Epithelial cell of esophagus (primary cell): ENCODE measurements around the gene GPBAR1.

ENCODE experiments used
- DNase-seq: peaks from one replicate; pipeline ENCODE4 v3.0.0; 2010; ENCODE audit warnings: low read depth
- H3K4me3 ChIP-seq: 2 replicates; pipeline ENCODE4 v1.5.1; 2011; ENCODE audit warnings: mild to moderate bottlenecking, low read length, control low read depth
- CTCF ChIP-seq: IDR thresholded peaks from 2 replicates; pipeline ENCODE4 v1.5.1; 2011; ENCODE audit warnings: low read depth, mild to moderate bottlenecking, low read length, control low read depth, inconsistent platforms; ENCODE audit not compliant: insufficient read depth; ENCODE audit errors: missing control alignments

GPBAR1 gene

DNA sequence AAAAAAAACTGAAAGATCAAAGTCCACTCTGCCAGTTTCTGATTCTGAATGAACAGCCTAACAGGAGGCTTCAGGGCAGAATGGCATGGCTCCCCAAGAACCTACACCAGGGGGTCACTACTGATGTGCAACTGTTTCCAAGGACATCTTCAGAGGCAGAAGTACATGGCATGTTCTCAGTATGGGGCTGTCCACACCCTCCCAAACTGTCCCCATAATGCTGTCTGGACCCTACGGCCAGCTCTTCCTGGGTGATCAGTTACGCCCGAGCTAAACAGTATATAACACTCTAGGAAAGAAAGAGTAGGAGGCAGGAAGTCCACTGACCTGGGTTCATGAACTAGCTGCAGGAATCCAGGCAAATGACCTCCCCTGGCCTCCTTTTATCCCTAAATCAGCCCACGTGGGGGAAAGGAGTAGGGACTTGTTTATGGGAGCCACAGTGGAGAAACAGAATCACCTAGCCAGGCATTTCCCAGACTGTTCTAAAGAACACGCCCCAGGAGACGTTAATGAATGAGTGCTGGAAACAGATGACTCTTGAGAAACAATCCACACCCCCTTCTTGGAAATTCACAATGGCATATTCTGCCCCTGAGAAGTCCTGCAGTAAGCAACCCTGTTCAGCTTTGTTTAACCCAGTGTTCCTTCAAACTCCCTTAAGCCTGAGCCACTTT is 29.0 kb downstream of the GPBAR1 start:
- peak overlapping the region; percentile 95 for H3K4me3 ChIP-seq
- TF ChIP-seq CTCF = no peak
- DNase-seq = peak; percentile 82

GRCh38 chr2:218290316-218291261 is 29.8 kb downstream of the GPBAR1 start:
- H3K4me3 ChIP-seq = peak overlapping the region; percentile 95
- no peak for TF ChIP-seq CTCF
- peak; percentile 39 for DNase-seq

DNA sequence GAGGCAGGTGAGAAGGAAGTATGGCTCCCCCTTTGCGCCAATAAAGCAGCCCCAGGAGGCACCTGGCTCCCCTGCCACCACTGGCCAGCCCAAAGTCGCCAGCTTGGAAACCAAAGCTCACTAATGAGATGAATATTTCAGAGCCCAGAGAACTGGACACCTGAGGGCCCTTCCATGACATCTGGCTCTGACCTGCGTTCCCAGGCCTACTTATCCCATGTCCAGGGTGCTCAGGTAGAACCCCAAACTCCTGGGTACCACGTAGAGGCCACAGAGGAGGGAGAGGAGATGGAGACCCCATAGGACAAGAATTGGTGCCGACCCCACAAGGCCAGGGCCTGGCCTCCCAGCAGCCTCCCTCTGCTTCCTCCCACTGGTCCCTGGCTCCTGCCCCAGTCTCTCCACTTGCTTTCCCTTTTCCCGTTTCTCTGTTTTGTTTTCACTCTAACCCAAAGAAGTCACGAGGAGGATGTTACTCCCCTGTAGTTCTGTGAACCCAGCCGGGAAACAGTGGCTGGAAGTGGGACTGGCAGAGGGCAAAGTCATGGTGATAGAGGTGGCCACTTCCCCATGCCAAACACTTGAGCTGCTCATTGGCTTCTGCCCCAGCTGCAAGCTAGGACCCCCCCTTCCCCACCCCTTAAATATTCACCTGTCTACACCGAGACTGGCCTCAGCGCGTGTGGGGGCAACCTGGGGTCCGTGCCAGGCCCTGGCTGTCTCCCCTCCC is 30.7 kb downstream of the GPBAR1 start:
- H3K4me3 ChIP-seq = peak overlapping the region; percentile 95
- TF ChIP-seq CTCF = no peak
- no peak for DNase-seq

DNA sequence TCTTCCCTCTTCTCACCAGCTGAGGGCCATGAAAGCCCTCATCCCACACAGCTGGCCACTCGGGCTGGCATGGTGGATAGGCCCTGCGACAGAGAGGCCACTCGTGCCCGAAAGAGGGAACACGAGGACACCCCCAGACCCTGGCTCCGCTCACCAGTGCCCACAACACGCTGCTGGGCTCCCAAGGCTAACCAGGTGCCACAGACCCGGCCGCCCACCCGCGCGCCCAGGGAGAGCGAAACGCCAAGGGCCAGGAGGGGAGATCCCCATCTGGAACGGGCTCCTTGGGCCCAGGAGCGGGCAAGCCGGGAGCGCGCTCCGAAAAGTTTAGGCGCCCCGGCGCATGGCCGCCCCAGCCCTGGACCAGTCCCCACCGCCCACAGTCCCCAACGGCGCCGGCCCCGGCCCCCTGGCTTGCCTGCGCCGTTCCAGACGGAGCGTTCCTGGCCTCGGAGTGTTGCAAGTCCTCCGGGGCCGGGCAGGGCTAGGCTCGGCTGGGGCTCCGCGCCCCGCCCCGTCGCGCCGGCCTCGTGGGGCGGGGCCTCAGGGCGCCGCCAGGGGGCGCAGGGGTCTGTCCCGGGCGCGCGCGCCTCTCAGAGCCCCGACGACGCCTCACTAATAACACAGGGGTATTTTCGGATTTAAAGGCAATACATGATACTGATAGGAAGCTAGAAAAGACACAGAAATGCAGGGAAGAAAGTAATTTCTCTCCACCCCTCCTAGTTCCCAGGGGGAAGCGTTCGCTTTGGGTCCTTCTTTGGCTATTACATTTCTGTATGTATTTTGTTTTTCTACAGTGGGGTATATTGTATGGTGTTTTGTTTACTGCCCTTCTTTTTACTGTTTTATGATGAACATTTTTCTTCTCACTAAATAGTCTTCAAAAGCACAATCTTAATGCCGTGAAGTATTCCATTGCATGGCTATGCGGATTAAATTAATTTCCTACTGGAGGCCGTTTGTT is 31.5 kb downstream of the GPBAR1 start, which contains the start of gene TMBIM1:
Gene TMBIM1, minus strand, starts transcription at position 456 of the 967 bp plus-strand sequence. CDS start 10,362 bp downstream, outside the sequence.
- H3K4me3 ChIP-seq = peak within 1 kb of the TSS; percentile 95
- peak; percentile 44 for TF ChIP-seq CTCF
- peak; percentile 81 for DNase-seq

DNA sequence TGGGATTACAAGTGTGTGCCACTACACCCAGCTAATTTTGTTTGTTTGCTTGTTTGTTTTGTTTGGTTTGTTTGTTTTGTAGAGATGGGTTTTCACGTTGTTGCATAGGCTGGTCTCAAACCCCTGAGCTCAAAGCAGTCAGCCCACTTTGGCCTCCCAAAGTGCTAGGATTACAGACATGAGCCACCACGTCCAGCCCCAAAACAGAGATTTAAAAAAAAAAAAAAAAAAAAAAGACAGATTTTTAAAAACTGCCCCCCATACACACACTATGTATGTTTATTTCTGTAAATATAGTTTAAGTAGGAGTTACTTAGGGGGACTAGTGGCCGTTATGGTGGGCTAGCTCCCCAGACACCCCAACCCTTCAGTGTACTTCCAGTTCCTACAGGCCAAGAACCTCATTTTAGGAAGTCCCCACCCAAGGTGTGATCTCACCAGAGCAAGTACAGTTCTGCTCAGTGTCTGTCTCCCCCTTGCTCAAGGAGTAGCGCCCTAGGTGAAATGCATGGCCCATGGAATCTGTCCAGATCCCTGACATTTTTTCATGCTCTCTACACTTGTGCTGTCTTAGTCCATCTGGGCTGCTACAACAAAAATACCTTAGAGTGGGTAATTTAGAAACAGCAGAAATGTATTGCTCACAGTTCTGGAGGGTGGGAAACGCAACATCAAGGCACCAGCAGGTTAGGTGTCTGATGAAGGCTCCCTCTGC is 33.1 kb downstream of the GPBAR1 start:
- no peak overlapping the region for H3K4me3 ChIP-seq
- peak; percentile 55 for DNase-seq
- TF ChIP-seq CTCF = no peak
